PC-3 (cell line): ENCODE results near the gene UAP1L1.

Experiments
- CTCF ChIP-seq: fragments of 300-600 bp; sonication (generic); conservative IDR thresholded peaks from 2 replicates; pipeline ENCODE4 v1.5.1; 2017; ENCODE audit warnings: antibody characterized with exemption, low read depth, mild to moderate bottlenecking, low read length
- EZH2phosphoT487 ChIP-seq: fragments of 300-600 bp; sonication (generic); IDR thresholded peaks from 2 replicates; pipeline ENCODE4 v1.6.1; 2018; ENCODE audit warnings: mild to moderate bottlenecking, antibody characterized with exemption, low read length, borderline replicate concordance

GRCh38 chr9:137128158-137128861 is 51.0 kb downstream of the UAP1L1 start:
- TF ChIP-seq CTCF (no peak), EZH2phosphoT487 (no peak)
